Measurements from ENCODE around the gene MLLT1. TPM values are rescaled to one million over a fixed set of nuclear protein-coding genes. Genes with fewer than 3 reads are reported as not detected.
A peak's percentile ranks its signal among the peaks of the same experiment; 100 is the strongest.

Gene MLLT1
- total RNA-seq, 1 donor from 2014 or later: 68.3 TPM

DNA sequence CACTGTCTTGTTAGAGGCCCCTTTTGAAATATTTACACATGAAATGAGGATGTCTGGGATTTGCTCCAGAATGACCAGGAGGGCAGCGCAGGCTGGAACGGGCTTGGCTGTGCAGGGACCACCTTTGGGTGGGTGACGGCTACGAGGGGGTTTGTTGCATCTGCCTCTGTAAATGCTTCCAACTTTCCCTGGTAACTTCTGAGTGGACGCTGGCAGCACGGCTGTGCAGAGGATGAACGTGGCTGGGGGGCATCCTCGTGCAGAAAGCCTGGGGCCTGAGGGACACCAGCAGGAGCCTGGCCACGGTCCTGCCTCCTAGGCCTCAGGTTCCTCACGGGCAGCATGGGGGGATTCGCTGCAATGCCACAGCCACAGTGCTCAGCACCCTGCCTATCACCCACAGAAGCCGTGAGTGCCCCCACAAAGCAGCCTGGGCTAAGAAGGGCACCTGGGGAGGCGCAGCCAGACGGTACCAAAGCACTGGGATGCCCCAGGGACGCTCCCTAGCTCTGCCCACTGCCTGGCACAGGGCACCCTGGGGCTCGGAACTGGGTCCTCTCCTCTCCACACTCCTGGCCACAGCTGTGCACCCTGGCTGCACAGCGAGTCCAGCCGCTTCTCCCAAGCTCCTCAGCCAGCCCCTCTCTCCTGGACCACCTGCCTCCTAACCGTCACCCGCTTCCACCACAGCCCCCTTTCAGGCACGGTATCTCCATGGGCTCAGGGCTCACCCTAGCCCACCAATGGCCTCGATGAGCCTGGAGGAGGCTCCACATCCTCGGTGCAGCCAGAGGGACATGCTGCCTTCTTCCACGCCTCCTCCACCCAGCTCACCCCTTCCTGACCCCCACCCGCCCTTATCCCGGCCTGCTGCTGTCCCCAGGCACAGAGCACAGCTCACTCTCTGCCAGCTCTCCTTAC is 44.5 kb downstream of the MLLT1 start:
- DNase-seq (ENCODE audit: low spot score): no peak

DNA sequence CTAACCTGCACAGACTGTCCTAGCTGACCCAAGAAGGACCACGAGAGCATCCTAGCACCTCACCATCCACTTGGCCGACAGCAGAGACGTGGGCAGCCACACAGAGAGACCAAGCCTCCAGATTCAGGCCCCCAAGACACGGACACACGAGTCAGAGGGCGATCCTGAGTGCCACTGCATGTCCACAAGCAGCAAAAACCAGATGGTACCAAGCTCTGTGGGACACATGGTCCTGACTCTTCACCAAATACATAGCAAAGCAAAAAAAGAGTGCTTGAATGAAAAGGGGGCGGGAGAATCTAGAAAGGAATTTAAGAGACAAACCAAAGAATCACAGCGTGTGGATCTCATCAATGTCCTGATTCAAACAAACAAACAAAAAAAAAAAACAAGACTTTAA is 45.2 kb downstream of the MLLT1 start:
- no peak for DNase-seq (ENCODE audit: low spot score)

DNA sequence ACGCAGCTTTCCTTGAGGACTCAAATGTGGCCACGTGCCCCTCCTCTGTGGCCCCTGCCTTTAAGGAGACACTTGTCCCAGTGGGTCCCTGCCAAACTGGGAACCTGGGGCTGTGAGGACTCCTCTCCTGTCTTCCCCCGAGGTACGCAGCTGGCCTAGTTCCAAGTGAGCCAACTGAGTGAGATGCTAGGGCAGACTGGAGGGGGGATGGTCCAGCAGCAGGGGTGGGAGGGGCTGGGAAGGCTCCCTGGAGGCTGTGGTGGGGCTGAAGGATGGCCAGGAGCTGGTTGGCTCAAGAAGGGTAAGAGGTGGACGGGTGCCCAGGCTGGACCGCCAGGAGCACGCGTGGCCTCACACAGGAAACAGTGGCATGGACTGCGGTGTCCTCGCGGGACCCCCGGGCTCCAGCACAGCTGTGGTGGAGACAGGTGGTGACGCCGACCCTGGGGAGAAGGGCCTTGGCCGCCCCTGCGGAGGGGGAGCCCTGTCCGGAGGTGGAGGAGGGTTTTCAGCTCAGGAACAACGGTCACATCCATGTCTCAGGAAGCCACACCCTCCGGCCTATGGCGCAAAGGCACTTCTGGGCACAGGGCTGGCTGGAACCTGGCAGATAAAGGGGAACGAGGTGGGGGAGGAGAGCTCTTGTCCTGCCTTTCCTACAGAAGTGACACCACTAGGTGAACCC is 45.8 kb downstream of the MLLT1 start:
- no peak for DNase-seq (ENCODE audit: low spot score)

DNA sequence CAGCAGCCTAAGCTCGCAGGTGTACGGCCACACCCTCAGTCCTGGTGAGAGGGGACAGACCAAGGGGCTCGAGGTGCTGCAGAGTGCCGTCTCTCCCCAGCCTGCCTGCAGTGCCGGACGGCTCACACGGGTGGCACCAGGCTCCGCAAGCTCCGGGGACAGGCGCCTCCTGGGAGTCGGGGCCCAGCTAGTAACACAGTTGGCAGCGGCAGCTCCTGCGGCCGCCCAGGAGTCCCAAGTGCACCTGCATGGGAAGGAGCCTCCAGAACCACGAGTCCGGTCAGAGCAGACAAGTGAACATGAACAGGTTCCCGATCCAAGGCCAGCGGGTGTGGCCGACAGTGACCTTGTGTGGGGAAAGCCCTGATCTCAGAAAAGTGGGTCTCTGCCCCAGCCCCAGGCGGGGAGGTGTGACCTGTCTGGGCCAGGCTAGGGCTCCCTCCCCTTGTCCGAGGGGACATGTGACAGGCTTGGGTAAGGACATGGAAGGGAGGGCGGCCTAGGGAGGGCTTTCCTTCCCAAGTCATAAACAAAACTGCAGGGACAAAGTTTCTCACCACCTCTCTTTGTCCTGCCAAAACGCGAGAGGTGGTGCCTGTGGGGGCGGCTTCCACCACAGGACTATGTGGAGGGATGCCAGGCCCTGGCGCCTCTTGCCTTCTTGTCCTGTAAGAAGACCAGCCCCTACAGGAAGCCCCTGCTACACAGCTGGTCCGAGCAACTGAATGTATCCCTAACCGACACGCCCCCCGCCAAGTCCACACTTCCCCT is 46.5 kb downstream of the MLLT1 start:
- DNase-seq (ENCODE audit: low spot score): peak; percentile 61

DNA sequence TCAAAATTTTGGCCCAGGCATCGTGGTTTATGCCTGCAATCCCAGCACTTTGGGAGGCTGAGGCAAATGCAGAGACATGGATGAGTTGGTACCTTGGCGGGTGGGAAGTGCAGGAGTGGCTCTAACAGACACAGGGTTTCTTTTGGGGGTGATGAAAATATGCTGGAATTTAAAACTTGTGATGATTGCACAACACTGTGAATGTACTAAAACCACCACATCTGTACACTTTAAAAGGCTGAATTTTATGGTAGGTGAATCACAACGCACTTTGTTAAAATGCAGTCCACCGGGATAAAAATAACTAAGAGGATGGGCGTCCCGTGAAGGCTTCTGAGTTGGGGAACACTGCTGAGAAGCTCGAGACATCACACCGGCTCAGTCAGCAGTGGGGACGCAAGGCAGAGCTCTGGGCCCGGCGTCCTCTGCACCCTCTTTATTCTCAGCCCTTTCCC is 47.1 kb downstream of the MLLT1 start:
- no peak for DNase-seq (ENCODE audit: low spot score)

DNA sequence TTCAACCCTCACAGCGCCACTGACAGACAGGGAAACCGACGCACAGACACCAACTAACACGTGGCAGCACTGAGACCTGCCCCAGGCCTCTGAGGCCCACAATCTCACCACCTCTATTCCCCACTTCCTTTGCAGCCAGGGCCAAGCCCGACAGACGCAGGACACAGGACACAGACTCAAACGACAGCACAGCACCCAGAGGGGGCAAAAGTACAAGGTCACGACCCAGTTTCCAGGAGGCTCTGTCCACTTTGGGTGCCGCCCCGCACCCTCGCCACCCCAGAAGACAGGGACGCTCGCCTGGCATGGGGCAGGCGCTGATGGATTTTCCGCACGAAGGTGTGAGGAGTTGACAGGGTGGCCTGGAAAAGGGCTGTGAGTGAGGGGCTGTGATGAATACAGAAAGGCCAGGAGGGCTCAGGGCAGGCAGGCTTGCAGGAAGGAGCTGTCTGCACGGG is 48.8 kb downstream of the MLLT1 start:
- DNase-seq (ENCODE audit: low spot score): no peak

GRCh38 chr19:6229951-6230712 is 49.6 kb downstream of the MLLT1 start:
- no peak for DNase-seq (ENCODE audit: low spot score)

DNA sequence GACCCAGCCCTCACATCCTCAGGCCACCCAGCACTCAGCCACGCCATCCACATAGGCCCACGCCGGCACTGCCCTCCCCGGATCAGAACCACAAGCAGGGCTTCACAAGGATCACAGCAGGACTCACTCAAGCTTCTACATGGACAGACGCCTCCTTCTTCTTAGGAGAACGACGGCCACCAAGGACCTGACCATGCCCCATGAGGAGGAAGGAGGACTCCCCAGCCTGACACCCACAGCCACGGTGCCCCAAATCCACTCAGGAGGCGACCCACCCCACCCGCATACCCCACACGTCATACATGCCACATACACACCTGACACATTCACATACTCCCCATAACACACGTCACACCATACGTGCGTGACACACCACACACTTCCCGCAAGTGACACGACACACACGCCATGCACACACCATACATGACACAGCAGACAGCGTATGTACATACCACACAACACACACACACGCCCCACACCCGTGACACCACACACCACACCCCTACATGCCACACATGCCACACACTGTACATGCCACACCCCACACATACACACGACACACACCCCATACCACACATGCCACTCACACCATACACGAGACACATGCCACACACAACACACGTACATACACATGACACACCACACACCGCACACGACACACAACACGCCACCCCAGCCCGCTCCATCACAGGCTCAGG is 50.4 kb downstream of the MLLT1 start:
- DNase-seq (ENCODE audit: low spot score): no peak

GRCh38 chr19:6228551-6229215 is 51.1 kb downstream of the MLLT1 start:
- peak; percentile 45 for DNase-seq (ENCODE audit: low spot score)

DNA sequence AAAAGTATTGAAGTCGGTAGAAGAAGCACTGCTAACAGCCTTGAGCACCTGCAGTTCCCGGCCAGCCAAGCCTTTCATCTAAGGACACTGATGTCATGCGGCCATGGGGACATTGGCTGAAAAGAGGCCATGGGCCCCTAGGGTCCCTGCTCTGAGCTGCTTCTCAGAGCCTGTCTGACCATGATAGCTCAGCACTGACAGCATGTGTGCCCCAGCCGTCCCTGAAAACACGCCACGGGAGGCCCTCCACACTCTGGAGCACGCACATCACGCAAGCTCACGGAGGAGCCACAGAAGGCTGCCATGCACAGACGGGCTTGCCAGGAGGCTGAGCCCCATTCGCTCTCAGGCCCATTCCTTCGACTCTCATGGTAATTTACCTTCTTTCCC is 51.8 kb downstream of the MLLT1 start:
- DNase-seq (ENCODE audit: low spot score): no peak

GRCh38 chr19:6227156-6227935 is 52.4 kb downstream of the MLLT1 start:
- no peak for DNase-seq (ENCODE audit: low spot score)

DNA sequence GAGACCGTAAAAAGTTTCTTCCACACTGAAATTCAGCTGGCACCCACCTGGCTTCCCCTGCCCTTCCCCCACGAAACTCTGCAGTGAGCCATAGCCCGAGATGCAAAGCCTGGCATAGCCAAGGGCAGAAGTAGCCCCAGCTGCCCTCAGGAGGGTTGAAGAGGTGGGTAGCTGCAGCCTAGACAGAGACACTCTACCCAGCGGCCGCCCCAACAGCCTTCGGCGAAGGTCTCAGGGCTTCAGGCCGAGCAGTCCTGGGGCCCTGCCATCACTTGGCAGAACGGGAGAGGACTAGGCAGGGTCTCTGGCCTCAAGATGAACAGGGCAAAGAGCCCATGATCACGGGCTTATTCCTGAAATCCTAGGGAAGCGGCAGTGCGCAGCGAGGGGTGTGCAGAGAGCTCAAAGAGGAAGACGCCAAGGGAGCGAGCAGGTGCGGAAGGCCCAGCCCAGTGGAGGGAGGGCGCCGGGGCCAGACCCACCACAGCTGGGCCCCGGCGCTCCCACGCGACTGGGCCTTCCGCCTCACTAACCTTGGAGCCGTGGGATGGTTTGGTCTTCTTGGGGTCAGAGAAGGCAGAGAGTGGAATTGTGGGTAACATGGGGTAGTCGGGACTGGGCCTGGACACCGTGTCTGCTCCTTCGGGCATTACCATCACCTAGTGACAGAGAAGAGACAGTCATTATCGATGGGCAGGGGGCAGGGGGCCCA is 53.2 kb downstream of the MLLT1 start:
- DNase-seq (ENCODE audit: low spot score): no peak

- no peak for DNase-seq (ENCODE audit: low spot score)
These were observed 53.8 kb downstream of the MLLT1 start for GRCh38 chr19:6226012-6226411.

GRCh38 chr19:6225232-6225865 is 54.4 kb downstream of the MLLT1 start:
- DNase-seq (ENCODE audit: low spot score): no peak

GRCh38 chr19:6224308-6224675 is 55.5 kb downstream of the MLLT1 start:
- no peak for DNase-seq (ENCODE audit: low spot score)

GRCh38 chr19:6223461-6224307 is 56.1 kb downstream of the MLLT1 start:
- no peak for DNase-seq (ENCODE audit: low spot score)

GRCh38 chr19:6222884-6223283 is 56.9 kb downstream of the MLLT1 start:
- DNase-seq (ENCODE audit: low spot score): no peak

All from ureter (tissue), 1 donor.